ENCODE results near the gene CDC42EP5. TPM values are rescaled to one million over a fixed set of nuclear protein-coding genes. Genes with fewer than 3 reads are reported as not detected.

CDC42EP5 gene
- total RNA-seq, 2 experiments from 2014 or later: not detected

- ChIA-PET POLR2A (no interaction called here), CTCF (ENCODE audit: unreplicated experiment) (no interaction called here)
- Histone ChIP-seq H3K4me2 (ENCODE audit: low read length) (peak overlapping the region; percentile 87), H3K4me1 (ENCODE audit: insufficient read depth, low read length, poor library complexity, severe bottlenecking) (peaks cover 26% of the 10 kb centered on the region), H3K36me3 (ENCODE audit: insufficient read depth, low read length) (peaks cover 69% of the 10 kb centered on the region), H2AFZ (ENCODE audit: low read length) (no peak overlapping the region; the same call in 1 of the 2 replicates), H3K27ac (ENCODE audit: low read depth, low read length, poor library complexity, severe bottlenecking) (peak overlapping the region; percentile 72), H4K20me1 (ENCODE audit: insufficient read depth, low read length) (peaks cover 28% of the 10 kb centered on the region), H3K4me3 (ENCODE audit: low read depth, low read length, poor library complexity, severe bottlenecking) (peak overlapping the region; percentile 98), H3K9me2 (ENCODE audit: insufficient read depth, low read length) (no peaks in the 10 kb centered on the region), H3K9me3 (ENCODE audit: low read length) (no peaks in the 10 kb centered on the region), H3K79me2 (ENCODE audit: insufficient read depth, low read depth, low read length) (peaks cover 51% of the 10 kb centered on the region)
- intact Hi-C loops (cut with micrococcal nuclease; ENCODE audit: unreplicated experiment): loop anchor here (1.0 kb wide), 1 partner anchor 15 kb away; no protein-coding TSS in a partner anchor
- BruUV-seq (replicated peaks): no TSS peak
- no peak for TF ChIP-seq EZH2phosphoT487 (IDR thresholded peaks at IDR 0.05; ENCODE audit: borderline replicate concordance, low read depth, low read length)
- no peak for TF ChIP-seq CTCF (conservative IDR thresholded peaks at IDR 0.05; ENCODE audit: low read length)
- DNase-seq (ENCODE audit: low spot score): no peak
Observed at GRCh38 chr19:54449701-54450069, 23.4 kb downstream of the CDC42EP5 start.

GRCh38 chr19:54448774-54449700 is 24.1 kb downstream of the CDC42EP5 start, which contains the start of gene LENG8:
TSS of gene LENG8 (plus strand) at chr19:54449199. CDS start at chr19:54451345, 2,146 bp downstream.
- H3K79me2 ChIP-seq (ENCODE audit: insufficient read depth, low read depth, low read length): peaks cover 51% of the 10 kb centered on the region
- TF ChIP-seq CTCF (conservative IDR thresholded peaks at IDR 0.05; ENCODE audit: low read length) (no peak), EZH2phosphoT487 (IDR thresholded peaks at IDR 0.05; ENCODE audit: borderline replicate concordance, low read depth, low read length) (no peak)
- H3K4me3 ChIP-seq (ENCODE audit: low read depth, low read length, poor library complexity, severe bottlenecking): peak within 1 kb of the TSS; percentile 98
- DNase-seq (ENCODE audit: low spot score): peak; percentile 98
- H2AFZ ChIP-seq (ENCODE audit: low read length): peak within 1 kb of the TSS; percentile 68; the same call in 1 of the 2 replicates
- no TSS peak for BruUV-seq (replicated peaks)
- peaks cover 26% of the 10 kb centered on the region for H3K4me1 ChIP-seq (ENCODE audit: insufficient read depth, low read length, poor library complexity, severe bottlenecking)
- H3K9me2 ChIP-seq (ENCODE audit: insufficient read depth, low read length): no peaks in the 10 kb centered on the region
- intact Hi-C loops (cut with micrococcal nuclease; ENCODE audit: unreplicated experiment): loop anchor here (1.0 kb wide), 1 partner anchor 15 kb away; no protein-coding TSS in a partner anchor
- H4K20me1 ChIP-seq (ENCODE audit: insufficient read depth, low read length): peaks cover 28% of the 10 kb centered on the region
- no peaks in the 10 kb centered on the region for H3K9me3 ChIP-seq (ENCODE audit: low read length)
- H3K4me2 ChIP-seq (ENCODE audit: low read length): peak within 1 kb of the TSS; percentile 87
- peak within 1 kb of the TSS; percentile 72 for H3K27ac ChIP-seq (ENCODE audit: low read depth, low read length, poor library complexity, severe bottlenecking)
- POLR2A ChIA-PET: interaction anchor here (0.6 to 0.7 kb wide), 2 partner anchors 17 to 250 kb away, joined by 3 to 4 read pairs; no protein-coding TSS in a partner anchor
- CTCF ChIA-PET (ENCODE audit: unreplicated experiment): no interaction called here
- H3K36me3 ChIP-seq (ENCODE audit: insufficient read depth, low read length): peaks cover 67% of the 10 kb centered on the region

Data from OCI-LY7 (cell line).